ENCODE results near the gene TRPM2. TPM values are rescaled to one million over a fixed set of nuclear protein-coding genes. Genes with fewer than 3 reads are reported as not detected.

The TRPM2 gene
- total RNA-seq (not detected in 2 replicates), polyA plus RNA-seq (not detected in 2 replicates), polyA minus RNA-seq (ENCODE audit: low replicate concordance) (not detected in 2 replicates)
- polyA plus RNA-seq (2012) = not detected in 2 replicates

DNA sequence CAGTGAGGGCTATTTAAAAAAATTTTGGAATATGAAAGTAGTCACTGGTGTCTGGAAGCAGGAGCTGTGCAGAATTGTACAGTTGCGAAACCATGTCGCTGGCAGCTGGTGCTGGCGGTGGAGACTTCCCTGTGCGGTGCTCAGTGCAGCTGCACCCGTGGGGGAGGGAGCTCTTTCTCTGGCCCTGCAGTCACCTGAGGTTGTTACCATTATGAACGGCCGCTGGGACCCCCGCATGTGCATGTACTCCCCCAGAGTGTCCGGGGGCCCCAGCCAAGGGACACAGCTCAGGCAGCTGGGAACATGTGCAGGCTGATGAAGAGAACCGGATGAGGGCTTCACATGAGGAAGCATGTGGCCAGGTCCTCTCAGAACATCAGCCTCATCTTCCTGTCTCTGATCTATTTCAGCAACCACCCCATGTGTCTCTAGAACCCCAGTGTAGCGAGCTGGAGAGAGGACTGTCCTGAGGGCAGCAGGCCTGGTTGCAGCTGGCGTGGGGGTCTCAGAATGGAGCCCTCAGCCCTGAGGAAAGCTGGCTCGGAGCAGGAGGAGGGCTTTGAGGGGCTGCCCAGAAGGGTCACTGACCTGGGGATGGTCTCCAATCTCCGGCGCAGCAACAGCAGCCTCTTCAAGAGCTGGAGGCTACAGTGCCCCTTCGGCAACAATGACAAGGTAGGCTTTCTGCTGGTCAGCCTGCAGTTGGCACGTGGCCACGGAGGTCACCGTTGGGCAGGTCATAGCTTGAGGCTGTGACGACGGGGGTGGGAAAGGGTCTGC lies at the start of gene TRPM2:
TSS of gene TRPM2 (plus strand) at position 431 of the 780 bp plus-strand sequence. CDS start at position 511, 80 bp downstream.
- H3K79me2 ChIP-seq (ENCODE audit: control insufficient read depth, insufficient read depth, low read length) = no peaks in the 10 kb centered on the region
- no peaks in the 10 kb centered on the region for H3K9me3 ChIP-seq (ENCODE audit: control insufficient read depth, insufficient read depth, low read depth, low read length)
- DNase-seq (ENCODE audit: low read depth in 2 of 2) = peak in 1 of 2 donors; percentile 9
- no peaks in the 10 kb centered on the region for H4K20me1 ChIP-seq (ENCODE audit: control insufficient read depth, extremely low read depth, insufficient read depth, low read length)
- no peak within 1 kb of the TSS for H3K4me2 ChIP-seq (ENCODE audit: extremely low read depth, insufficient read depth, low read length)
- no peak within 1 kb of the TSS for H3K27ac ChIP-seq (ENCODE audit: insufficient read depth, low read length)
- H3K27me3 ChIP-seq (ENCODE audit: control insufficient read depth, insufficient read depth, low read length) = no peaks in the 10 kb centered on the region
- no peak within 1 kb of the TSS for H2AFZ ChIP-seq (ENCODE audit: low read length)
- H3K36me3 ChIP-seq (ENCODE audit: control insufficient read depth, insufficient read depth, low read length) = no peaks in the 10 kb centered on the region
- no peak within 1 kb of the TSS for H3K4me3 ChIP-seq (replicated peaks in 1 of 4; ENCODE audit: control extremely low read depth in 1 of 4, insufficient read depth in 1 of 4, low read depth in 3 of 4, low read length in 4 of 4)
- no peak within 1 kb of the TSS for H3K9ac ChIP-seq (ENCODE audit: insufficient read depth, low read length)
- TF ChIP-seq, protein P1, sequence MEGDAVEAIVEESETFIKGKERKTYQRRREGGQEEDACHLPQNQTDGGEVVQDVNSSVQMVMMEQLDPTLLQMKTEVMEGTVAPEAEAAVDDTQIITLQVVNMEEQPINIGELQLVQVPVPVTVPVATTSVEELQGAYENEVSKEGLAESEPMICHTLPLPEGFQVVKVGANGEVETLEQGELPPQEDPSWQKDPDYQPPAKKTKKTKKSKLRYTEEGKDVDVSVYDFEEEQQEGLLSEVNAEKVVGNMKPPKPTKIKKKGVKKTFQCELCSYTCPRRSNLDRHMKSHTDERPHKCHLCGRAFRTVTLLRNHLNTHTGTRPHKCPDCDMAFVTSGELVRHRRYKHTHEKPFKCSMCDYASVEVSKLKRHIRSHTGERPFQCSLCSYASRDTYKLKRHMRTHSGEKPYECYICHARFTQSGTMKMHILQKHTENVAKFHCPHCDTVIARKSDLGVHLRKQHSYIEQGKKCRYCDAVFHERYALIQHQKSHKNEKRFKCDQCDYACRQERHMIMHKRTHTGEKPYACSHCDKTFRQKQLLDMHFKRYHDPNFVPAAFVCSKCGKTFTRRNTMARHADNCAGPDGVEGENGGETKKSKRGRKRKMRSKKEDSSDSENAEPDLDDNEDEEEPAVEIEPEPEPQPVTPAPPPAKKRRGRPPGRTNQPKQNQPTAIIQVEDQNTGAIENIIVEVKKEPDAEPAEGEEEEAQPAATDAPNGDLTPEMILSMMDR (conservative IDR thresholded peaks at IDR 0.05 in 1 of 2, IDR thresholded peaks at IDR 0.05 in 1 of 2; ENCODE audit: low read depth in 1 of 2, low read length in 2 of 2) = no peak
- no peak for TF ChIP-seq EZH2 (IDR thresholded peaks at IDR 0.05; ENCODE audit: low read length, missing control alignments)
- H3K4me1 ChIP-seq (ENCODE audit: control insufficient read depth, extremely low read depth, insufficient read depth, low read length) = no peaks in the 10 kb centered on the region

DNA sequence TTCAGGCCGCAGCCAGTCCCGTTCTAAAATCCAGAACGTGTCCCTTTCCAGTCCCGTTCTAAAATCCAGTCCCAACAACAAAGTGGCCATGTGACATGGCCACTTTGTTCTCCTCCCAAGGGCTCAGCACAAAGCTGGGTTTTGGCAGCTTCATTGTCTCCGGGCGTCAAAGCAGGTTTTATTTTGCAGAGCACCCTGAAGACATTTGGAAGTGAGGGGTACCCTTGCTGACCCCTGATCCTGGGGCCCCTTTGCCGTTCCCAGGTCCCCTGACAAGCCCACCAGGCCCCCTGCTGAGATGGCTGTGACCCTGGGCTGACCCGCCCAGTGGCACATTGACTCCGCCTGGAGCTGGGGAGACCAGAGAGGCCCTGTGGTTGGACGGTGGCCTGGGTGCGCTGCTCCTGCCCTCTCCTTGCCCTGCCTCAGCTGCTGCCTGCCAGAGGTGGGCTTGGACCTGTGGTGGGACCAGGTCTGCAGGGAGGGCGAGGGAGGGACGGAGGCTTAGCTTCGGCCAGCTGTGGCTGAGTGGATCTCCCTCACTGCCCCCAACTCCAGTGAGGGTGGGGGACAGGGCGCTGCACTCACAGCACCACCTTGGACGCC lies 49.3 kb upstream of the TRPM2 start:
- Histone ChIP-seq H4K20me1 (ENCODE audit: control insufficient read depth, extremely low read depth, insufficient read depth, low read length) (no peaks in the 10 kb centered on the region), H3K4me3 (replicated peaks in 1 of 4; ENCODE audit: control extremely low read depth in 1 of 4, insufficient read depth in 1 of 4, low read depth in 3 of 4, low read length in 4 of 4) (no peak overlapping the region), H3K36me3 (ENCODE audit: control insufficient read depth, insufficient read depth, low read length) (no peaks in the 10 kb centered on the region), H3K4me1 (ENCODE audit: control insufficient read depth, extremely low read depth, insufficient read depth, low read length) (peaks cover 5% of the 10 kb centered on the region), H3K9ac (ENCODE audit: insufficient read depth, low read length) (no peak overlapping the region), H3K79me2 (ENCODE audit: control insufficient read depth, insufficient read depth, low read length) (peaks cover 27% of the 10 kb centered on the region), H2AFZ (ENCODE audit: low read length) (no peak overlapping the region), H3K9me3 (ENCODE audit: control insufficient read depth, insufficient read depth, low read depth, low read length) (no peaks in the 10 kb centered on the region), H3K4me2 (ENCODE audit: extremely low read depth, insufficient read depth, low read length) (no peak overlapping the region), H3K27me3 (ENCODE audit: control insufficient read depth, insufficient read depth, low read length) (no peaks in the 10 kb centered on the region), H3K27ac (ENCODE audit: insufficient read depth, low read length) (no peak overlapping the region)
- TF ChIP-seq EZH2 (IDR thresholded peaks at IDR 0.05; ENCODE audit: low read length, missing control alignments) = no peak
- TF ChIP-seq, protein P1 (conservative IDR thresholded peaks at IDR 0.05 in 1 of 2, IDR thresholded peaks at IDR 0.05 in 1 of 2; ENCODE audit: low read depth in 1 of 2, low read length in 2 of 2) = no peak
- no peak for DNase-seq (ENCODE audit: low read depth in 2 of 2)

DNA sequence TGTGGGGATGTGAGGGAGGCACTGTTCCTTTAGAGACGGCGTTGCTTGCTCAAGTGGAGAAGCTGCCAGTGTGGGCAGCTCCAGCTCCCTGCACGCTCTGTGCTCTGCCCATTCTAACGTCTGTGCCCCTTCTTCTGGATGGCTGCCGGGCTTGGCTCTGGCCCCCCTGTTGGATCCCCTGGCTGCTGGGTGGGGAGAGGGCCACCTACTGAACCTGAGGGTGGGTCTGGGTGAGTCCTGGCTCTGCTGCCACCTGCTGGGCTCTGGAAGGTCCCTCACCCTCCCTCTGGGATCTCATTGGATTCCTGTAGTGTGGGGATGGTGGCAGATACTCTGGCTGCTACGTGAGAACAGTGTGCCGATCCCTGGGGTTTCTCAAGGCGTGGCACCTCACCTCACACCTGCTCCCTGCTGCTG lies 48.5 kb upstream of the TRPM2 start:
- no peak overlapping the region for H3K4me3 ChIP-seq (replicated peaks in 1 of 4; ENCODE audit: control extremely low read depth in 1 of 4, insufficient read depth in 1 of 4, low read depth in 3 of 4, low read length in 4 of 4)
- H3K4me1 ChIP-seq (ENCODE audit: control insufficient read depth, extremely low read depth, insufficient read depth, low read length) = peaks cover 2% of the 10 kb centered on the region
- H3K4me2 ChIP-seq (ENCODE audit: extremely low read depth, insufficient read depth, low read length) = no peak overlapping the region
- peaks cover 27% of the 10 kb centered on the region for H3K79me2 ChIP-seq (ENCODE audit: control insufficient read depth, insufficient read depth, low read length)
- H3K36me3 ChIP-seq (ENCODE audit: control insufficient read depth, insufficient read depth, low read length) = peaks cover 2% of the 10 kb centered on the region
- H4K20me1 ChIP-seq (ENCODE audit: control insufficient read depth, extremely low read depth, insufficient read depth, low read length) = no peaks in the 10 kb centered on the region
- H3K9me3 ChIP-seq (ENCODE audit: control insufficient read depth, insufficient read depth, low read depth, low read length) = no peaks in the 10 kb centered on the region
- no peak overlapping the region for H2AFZ ChIP-seq (ENCODE audit: low read length)
- no peak overlapping the region for H3K9ac ChIP-seq (ENCODE audit: insufficient read depth, low read length)
- no peak overlapping the region for H3K27ac ChIP-seq (ENCODE audit: insufficient read depth, low read length)
- DNase-seq (ENCODE audit: low read depth in 2 of 2) = peak; percentile 32 to 46
- H3K27me3 ChIP-seq (ENCODE audit: control insufficient read depth, insufficient read depth, low read length) = no peaks in the 10 kb centered on the region
- TF ChIP-seq, protein P1 (conservative IDR thresholded peaks at IDR 0.05 in 1 of 2, IDR thresholded peaks at IDR 0.05 in 1 of 2; ENCODE audit: low read depth in 1 of 2, low read length in 2 of 2) = peak; percentile 64 to 81
- TF ChIP-seq EZH2 (IDR thresholded peaks at IDR 0.05; ENCODE audit: low read length, missing control alignments) = no peak
